HG03103 (cell line): ENCODE measurements around the gene LRP1.

Experiments used
- ATAC-seq: cut with Tn5 transposase; IDR thresholded peaks from one replicate; pipeline ENCODE4 v1.9.1; 2021; ENCODE audit warnings: low read depth; ENCODE audit not compliant: unreplicated experiment

The LRP1 gene

DNA sequence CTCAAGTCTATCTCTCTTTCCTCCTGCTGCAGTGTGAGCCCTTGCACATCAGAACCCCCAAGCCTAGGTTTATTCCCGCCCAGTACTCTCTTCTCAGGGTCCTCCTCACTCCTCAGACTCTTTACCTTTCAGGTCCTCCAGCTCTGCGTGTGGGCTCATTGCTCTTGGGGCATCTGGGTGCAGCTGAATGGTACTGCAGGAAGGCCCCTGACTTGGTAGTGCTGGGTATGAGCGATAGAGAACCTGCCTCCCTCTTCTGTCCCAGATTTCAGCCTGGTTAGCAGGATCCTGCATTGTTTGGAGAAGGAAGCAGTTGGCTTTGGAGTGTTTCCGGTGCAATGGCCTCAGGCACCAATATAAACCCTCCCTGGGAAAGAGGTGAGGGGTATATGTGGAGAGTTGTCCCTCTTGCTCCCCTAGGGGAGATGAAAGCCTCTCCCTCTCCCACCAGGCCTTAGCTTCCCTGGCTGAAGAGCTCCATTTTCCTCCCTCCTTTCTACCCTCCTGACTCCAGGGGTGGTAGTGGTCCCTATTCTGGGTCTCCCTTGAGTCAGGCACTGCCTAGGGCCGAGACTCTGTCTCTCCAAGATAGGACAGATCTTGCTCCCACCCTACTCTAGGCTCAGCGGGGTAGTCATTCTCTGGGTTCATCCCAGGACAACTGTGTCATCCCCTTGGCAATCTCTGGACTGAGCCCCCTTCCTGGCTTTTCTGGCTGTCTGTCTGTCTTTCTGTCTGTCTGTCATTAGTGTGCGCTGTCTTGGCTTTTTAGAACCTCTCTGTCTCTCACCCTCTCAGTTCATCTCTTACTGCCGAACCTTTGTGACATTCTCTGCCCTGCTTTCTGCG lies 3.8 kb downstream of the LRP1 start:
- no peak for ATAC-seq

DNA sequence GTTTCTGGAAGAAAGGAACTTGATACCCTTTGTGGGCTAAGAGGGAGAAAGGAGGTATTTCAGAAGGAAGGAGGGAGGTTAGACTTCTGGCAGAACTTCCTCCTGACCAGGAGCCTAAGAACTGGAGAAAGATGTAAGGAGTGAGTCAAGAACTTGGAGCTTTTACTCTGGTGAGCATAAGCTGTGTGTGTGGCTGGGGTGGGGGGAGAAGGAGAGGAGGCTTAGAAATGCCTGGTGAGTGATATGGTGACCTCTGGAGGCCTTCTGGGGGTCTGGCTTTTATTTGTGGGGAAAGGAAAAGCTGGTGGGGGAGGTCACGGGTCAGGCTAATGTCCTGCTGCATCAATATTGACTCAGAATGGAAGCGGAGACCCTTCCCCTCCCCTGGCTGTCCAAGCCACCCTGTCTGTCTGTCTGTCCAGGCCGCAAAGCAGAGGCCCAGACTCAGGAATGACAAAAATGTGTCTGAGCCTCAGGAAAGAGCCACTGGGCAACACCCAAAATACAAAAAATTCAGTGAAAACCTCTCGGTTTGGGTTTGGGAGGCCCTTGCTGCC lies 4.8 kb downstream of the LRP1 start:
- no peak for ATAC-seq

GRCh38 chr12:57133916-57134315 lies 5.6 kb downstream of the LRP1 start:
- no peak for ATAC-seq

GRCh38 chr12:57134949-57135348 lies 6.7 kb downstream of the LRP1 start:
- ATAC-seq = no peak

DNA sequence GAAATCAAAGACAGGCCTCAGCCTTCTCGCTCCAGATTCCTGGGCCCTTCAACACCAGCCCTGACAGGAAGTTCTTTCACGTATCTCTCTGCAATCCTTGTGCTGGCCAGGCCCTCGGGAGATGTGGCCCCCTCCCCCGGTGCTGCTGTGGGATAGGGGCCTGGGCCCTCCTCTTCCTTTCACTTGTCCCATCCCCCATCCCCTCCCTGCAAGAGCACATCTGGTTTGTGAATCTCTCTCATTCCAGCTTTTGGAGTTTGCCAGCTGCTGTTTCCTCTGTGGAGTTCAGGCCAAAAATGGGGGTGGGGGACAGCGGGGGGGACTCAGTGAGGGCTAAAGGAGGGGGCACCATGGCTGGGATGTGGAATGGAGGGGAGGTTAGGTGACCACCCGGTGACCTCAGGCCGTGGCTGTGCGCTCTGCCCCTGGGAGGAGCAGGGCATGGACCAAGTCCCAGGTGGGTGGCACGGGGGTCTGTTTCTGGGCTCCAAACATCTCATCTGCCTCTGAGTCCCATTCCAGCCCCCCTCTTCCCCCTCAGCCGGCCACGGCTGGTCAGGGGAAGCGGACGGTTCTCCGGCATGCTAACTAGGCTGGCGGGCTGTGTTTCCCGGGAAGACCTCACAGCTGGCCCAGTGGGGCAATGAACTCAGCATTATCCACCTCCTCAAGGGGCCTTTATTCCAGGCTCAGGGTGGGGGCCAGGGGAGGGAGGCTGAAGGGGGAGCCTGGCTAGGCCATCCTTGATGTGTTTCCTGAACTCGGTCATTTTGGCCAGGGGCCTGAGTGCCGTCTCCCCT lies 7.4 kb downstream of the LRP1 start:
- ATAC-seq = no peak

GRCh38 chr12:57138526-57139272 lies 10.4 kb downstream of the LRP1 start:
- no peak for ATAC-seq

GRCh38 chr12:57139796-57140649 lies 11.7 kb downstream of the LRP1 start:
- ATAC-seq = no peak

- no peak for ATAC-seq
Observed at GRCh38 chr12:57141249-57141648, 13.0 kb downstream of the LRP1 start.

GRCh38 chr12:57142121-57142520 lies 13.8 kb downstream of the LRP1 start:
- no peak for ATAC-seq

DNA sequence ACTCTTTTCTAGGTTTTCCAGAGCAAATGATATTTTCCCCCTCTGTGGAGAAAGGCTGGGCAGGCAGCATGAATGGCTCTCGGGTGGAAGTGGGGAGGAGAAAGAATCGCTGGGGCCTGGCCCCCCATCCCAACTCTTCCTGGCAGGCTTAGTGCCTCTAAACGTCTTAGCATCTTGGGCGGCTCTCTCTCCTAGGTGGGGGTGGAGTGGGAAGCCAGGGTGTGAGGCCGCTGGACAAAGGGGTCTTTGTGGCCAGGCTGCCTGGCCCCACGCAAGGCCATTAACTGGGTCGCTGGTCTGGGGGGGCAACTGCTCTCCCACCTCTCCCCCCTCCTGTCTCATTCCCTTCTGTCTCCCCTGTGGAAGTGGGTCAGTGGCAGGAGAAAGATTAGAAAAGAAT lies 14.4 kb downstream of the LRP1 start:
- no peak for ATAC-seq

DNA sequence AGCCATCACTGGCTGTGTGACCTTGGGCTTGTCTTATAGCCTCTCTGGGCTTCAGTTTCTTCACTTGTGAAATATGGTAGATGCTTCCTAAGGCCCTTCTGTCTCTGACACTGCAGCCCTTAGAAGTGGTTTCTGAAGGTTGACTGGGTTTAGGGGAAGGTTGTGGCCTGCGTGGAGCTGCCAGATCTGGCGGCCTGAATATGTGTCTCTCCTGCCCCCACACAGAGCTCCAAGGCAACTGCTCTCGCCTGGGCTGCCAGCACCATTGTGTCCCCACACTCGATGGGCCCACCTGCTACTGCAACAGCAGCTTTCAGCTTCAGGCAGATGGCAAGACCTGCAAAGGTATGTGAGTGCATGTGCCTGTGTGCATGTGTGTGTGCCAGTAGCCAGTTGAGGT lies 15.2 kb downstream of the LRP1 start:
- ATAC-seq = no peak

- no peak for ATAC-seq
Observed at GRCh38 chr12:57145460-57146059, 17.3 kb downstream of the LRP1 start.

GRCh38 chr12:57146092-57146491 lies 17.8 kb downstream of the LRP1 start:
- ATAC-seq = no peak

DNA sequence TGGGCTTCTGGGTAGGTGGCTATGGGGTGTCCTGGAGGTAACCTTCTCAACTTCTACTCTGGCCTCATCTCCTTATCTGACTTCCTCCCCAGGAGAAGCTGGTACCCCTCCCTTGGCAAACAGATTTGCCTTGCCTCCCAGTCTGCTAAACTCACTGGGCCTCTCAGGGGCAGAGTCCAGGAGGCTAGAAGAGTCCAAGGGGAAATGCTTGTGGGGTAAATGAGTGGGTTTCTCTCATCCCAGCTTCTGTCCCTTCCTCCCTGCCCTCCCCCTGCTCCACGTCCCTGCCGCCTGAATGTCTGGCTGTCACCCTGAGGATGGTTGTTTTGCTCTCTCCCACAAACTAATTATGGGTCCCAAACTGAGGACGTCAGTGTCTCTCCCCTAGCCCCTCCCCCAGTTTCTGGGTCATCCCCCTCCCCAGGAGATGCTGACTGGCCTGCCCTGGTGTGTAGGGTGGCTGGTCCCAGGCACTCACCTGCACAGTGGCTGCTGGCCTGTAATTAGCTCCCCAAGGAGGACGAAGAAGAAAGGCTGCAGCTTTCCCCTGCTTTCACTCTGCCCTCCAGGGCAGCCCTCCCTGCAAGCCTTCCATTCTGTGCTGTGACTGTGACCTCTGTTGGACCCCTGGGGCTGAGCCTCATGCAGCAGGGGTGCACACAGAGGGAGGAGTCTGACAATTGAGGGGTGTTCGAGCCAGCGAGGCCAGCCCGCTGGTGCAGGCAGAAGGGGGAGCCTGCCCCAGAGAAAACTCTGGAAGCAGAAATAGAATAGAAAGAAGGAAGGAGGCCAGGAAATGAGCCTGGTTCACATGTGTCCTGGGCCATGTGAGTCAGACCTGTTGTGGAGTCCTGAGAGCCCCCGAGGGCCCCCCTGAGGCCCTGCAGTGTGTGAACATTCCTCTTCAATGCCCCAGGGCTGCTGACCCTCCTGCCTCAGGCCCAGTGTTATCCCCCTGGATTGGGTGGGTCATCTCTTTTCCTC lies 19.0 kb downstream of the LRP1 start, which contains the start of gene LRP1-AS:
Gene LRP1-AS (minus strand): TSS at position 659 of the 984 bp plus-strand sequence.
- ATAC-seq = no peak

- ATAC-seq = no peak
Observed at GRCh38 chr12:57148469-57149244, 20.4 kb downstream of the LRP1 start.

- ATAC-seq = no peak
Observed at GRCh38 chr12:57149245-57149900, 21.1 kb downstream of the LRP1 start.

- ATAC-seq = no peak
Observed at GRCh38 chr12:57150400-57151000, 22.2 kb downstream of the LRP1 start.
